Activated T-helper 9 cell treated with anti-CD3 and anti-CD28 coated beads, Interleukin-2, amount 50 U/mL, for 16 hours (primary cell): ENCODE data around the gene RPTOR.

ENCODE experiments used
- DNase-seq: peaks from one replicate; pipeline ENCODE4 v3.0.0-alpha.2; 2020; ENCODE audit warnings: low read depth

Gene RPTOR

GRCh38 chr17:80892900-80893603 is 348.4 kb downstream of the RPTOR start:
- peak; percentile 49 for DNase-seq

GRCh38 chr17:80893604-80894438 is 349.2 kb downstream of the RPTOR start:
- DNase-seq, result no peak

GRCh38 chr17:80894439-80894721 is 349.7 kb downstream of the RPTOR start:
- no peak for DNase-seq

GRCh38 chr17:80894726-80895125 is 350.1 kb downstream of the RPTOR start:
- no peak for DNase-seq

DNA sequence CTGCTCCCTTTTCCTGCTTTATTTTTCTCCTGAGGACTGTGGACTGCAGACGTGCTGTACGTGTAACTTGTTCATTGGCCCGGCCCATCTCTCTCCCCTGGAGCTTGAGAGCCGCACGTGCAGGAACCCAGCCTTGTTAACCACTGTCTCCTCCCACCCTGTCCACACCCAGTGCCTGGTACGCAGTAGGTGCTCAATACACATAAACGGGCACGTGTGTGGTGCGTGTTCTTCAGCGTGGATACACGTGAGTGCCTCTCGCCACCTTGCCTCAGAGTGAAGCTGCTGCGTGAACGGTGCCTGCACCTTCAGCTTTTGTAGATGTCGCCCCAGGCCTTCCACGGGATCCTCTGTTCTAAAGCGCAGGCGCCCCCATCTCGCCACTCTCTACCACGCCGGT is 350.7 kb downstream of the RPTOR start:
- DNase-seq, result no peak

- no peak for DNase-seq
These were observed 354.1 kb downstream of the RPTOR start for GRCh38 chr17:80898716-80899115.

DNA sequence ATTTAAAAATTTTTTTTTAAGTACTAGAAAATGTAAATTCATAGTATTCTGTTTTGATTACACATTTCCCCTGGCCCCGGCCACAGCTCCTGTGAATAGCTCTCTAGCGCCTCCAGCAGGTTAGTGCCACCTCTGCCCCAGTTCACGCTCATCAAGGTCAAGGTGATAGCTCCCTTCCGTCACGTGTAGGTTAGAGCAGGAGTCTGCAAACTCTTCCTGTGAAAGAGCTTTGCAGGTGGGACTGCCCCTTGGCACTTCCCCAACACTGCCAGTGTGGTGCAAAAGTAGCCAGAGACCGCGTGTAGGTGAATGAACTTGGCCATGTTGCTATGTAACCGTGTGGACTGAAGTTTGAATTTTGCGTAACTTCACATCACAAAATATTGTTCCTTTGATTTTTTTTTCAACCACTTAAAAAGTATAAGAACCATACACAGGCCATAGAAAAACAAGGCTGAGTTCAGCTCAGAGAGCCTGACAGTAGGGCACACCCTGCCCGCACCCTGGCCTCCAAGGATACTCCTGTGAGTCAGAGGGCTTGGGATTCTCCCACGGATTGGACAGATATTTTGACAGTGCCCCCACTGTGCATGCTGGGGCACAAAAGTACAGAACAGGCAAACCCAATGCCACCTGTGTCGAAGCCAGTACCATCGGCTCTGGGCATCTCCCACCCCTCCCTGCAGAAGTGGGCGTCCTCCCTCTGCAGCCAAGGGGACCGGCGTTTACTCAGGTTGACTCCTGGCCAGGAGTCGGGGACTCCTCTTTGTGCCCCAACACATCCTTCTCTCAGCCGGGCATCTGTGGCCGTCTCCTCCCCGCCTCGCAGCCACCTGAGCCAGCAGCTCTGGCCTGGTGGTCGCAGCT is 355.0 kb downstream of the RPTOR start:
- DNase-seq, result peak; percentile 59

GRCh38 chr17:80901319-80901718 is 356.7 kb downstream of the RPTOR start:
- DNase-seq, result no peak

DNA sequence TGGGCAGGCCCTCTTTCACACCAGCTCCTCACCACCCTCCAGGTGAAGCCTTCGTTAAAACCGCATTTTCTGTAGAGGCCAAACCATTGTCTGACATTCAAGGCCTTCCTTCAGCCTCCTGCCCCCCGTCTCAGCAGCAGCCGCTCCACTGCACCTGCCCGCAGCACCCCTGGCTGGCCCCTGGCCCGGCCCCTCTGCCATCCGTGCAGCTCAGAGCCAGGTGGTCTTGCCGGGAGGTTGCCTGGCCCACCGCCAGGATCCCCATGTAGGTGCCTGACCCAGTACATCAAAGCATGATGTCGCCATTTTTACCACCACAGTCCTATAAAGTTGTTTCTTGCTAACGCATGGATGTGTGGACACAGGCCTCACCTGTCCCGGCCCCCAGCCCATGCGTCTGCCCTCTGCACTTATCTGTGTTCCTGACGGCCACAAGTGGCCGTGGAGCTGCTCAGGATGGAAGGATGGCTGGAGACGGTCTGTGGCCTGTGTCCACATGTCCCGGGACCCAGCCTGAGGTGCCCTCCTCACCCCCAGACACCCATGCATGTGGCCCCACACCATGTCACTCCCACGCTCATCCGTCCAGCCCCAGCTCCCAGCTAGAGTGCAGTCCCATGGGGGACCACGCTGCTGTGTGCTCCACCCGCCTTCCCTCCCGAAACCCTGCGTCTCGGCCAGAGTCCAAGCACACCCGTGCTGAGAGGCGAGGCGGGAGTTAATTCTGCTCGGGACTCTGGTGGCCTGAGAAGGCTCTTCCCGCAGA is 357.7 kb downstream of the RPTOR start:
- no peak for DNase-seq

GRCh38 chr17:80902963-80903611 is 358.4 kb downstream of the RPTOR start:
- no peak for DNase-seq

DNA sequence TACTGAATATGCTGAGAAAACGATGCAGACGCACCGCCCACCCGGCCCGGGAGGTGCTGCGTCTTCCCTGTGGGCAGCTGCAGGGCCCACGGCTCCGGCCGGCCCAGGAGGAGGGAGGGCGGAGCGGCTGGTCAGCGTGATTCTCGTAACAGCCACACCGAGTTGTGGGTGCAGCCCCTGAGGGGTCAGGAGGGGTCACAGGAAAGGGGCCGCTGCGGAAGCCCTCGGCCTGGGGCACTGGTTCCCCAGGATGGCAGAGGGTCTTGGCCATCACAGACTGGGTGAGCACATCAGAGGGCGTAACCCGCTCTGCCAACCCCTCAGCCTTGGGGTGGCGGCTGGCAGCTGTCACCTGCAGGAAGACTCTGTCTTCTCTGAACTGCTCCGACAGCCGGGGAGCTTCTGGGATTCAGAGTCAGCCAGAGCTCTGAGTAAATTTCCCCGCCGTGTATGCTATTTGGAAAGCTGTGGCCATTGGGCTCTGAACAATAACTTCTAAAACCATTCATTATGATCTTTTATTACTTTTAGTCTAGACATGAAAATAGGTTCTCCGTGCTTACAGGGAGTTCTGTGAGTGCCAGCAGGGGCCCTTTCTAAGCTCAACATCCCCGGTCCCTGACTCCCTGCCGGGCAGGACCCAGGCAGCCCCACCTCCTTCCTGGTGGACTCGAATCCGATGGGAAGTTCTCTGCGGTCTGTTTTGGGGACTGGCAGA is 359.6 kb downstream of the RPTOR start:
- DNase-seq, result no peak

DNA sequence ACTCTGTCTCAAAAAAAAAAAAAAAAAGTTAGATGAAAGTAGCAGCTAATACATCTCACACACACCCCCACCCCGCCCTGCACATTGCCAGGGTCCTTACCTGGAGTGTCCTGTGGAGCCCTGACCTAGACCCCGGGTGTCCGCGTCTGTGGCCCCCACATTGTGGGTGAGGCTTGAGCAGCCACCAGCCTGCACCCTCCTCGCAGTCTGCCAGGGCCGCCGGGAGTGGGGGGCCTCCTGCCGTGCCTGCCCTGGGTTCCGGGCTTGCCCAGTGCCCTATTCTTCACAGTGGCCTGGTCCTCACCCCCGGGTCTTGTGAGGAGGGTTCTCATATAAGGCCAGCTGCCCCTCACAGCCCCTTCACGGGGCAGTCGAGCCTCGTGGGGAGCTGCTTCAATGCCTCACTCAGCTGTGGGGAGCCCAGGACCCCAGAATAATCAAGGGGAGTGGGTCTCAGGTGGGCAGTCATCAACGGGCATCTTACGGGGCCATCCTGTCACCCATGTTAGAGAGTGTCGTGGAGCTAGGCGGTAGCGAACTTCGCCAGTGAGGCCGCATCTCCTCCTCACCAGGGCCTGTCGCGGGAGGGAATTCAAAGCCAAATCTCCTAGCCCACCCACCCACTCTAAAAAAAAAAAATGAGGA is 361.1 kb downstream of the RPTOR start:
- no peak for DNase-seq

DNA sequence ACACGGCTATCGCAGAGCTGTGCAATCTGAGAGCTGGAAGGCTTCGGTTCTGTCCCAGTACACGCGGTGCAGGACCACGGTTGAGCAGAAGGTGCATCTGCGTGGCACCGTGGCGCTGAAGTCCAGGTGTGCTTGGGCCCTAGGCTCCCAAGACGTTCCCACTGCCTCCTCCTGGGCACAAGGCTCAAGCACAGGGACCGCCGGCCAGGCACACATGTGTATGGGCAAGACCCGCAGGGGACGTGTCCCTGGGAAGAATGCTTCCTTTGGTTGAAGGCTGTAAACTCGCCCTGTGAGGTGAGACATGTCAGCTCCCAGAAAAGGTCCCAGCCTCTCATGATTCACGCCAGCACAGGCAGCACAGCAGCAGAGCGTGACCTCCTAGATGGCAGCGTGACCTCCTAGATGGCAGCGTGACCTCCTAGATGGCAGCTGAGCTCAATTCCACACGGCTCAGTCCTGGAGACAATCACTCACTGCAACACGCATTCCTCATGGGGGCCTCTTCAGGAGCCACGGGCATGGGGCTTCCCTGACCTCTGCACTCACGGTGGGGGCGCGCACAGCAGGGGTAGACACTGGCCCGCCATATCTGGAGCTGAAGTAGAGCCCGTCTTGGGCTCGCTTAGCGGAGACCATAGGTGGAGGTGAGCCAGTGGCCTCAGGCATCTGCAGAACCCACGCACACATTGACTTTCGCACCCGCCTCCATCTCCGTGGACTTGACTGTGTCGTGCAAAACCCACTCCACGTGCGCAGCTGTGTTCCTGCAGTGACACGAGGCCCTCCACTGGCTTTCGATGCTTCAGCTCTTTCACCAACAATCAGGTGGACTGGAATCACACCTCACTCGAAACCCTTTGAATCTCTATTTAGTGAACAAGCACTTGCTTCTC is 362.0 kb downstream of the RPTOR start:
- no peak for DNase-seq

DNA sequence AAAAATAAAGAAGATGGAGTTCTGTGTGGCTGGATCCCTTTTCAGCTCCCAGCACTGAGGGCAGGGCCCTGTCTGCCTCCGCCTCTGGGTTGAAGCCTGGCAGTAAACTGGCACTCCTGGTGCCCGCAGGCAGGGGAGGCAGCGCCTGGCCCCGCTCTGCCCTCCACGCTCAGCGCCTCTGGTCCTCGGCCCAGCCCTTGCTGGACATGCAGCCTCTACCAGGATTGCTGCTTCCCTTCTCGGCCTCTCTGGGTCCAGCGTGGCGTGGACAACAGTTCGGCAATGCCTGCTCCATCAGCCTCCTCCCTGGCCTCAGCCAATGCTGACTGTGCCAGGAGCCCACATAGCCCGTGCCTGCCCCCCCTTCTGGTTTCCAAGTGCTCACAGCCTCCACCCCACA is 362.6 kb downstream of the RPTOR start:
- DNase-seq, result no peak

DNA sequence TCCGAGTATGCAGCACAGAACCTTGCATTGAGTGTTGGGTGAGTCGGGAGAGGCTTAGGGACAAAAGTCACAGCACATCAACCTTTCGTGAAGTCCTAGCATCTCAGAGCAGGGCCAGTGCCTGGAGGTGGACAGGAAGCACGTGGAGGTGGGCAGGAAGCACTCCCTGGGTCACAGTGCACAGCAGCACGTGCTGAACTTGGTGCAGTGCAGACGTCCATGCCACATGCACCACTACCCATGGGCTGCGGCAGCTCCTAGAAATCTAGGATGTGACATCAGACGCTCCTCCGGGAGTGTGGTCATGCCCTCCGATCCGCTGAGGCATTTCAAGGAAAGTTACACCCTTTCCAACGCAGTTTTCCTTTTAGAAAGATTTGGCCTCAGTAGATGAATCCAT is 363.6 kb downstream of the RPTOR start:
- no peak for DNase-seq

DNA sequence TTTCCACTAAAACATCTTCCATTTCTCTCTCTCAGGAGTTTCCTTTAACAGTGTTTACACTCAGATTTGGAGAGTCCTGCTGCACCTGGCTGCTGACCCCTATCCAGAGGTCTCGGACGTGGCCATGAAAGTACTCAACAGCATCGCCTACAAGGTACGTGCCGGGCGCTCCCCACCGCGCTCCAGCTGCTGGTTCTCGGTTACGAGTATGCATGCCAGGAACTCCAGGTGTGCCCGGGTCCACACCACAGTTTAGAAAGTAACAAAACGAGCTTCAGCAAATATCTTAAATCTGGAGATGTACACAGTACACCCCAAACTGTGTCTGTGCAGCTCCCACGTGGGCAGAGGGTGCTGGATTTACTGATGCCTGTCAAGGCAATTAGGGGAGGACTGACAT is 364.1 kb downstream of the RPTOR start:
- DNase-seq, result no peak

DNA sequence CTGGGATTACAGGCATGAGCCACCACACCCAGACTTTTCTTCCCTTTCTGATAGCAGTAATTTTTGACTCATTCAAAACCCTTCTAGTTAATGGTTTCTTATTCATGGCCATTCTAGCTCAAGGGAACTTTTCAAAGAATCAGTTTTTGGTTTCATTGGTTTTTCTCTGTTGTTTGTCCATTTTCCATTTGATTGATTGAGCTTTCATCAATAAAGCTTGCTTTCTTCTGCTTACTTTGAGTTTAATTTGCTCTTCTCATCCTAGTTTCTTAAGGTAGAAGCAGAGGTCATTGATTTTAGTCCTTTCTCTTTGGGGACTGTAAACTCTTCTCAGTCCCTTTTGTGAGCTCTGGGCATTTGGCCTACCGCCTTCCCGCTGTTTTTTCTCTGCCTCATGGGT is 365.0 kb downstream of the RPTOR start:
- no peak for DNase-seq

- no peak for DNase-seq
These were observed 365.4 kb downstream of the RPTOR start for GRCh38 chr17:80910043-80910442.

DNA sequence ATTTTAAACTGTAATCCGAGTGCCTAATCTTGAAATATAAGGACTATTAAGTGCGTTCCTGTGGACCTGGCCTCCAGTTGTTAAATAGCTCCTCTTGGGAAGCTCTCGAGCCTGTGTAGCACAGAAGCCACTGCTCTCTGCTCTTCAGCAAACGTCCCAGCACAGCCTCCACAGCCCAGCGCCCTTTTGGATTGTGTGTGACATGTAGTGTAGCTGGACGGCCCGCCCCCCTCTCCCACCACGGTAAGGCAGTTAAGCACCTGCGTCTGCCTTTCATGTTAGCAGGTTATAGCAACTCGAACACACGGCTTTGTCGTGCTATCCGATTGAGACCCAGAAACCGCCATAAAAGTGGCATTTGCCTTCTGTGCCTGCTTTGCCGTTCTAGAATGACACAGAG is 367.8 kb downstream of the RPTOR start:
- no peak for DNase-seq
